GM21390 (cell line): Measurements from ENCODE around the gene SLC25A6.
"Not testable (repeated sequence)": the region's sequence is repeated elsewhere in the genome, so short reads cannot be mapped to it uniquely, and the experiment has no call there.

ENCODE experiments used
- ATAC-seq: cut with Tn5 transposase; IDR thresholded peaks from one replicate; pipeline ENCODE4 v1.9.1; 2021; ENCODE audit not compliant: unreplicated experiment

SLC25A6 gene

GRCh38 chrX:1390621-1391369 lies 1.1 kb downstream of the SLC25A6 start:
- no peak for ATAC-seq

GRCh38 chrX:1389993-1390285 lies 2.0 kb downstream of the SLC25A6 start:
- ATAC-seq, result no peak

- no peak for ATAC-seq
Measured at GRCh38 chrX:1389181-1389992, 2.5 kb downstream of the SLC25A6 start.

GRCh38 chrX:1388651-1389050 lies 3.3 kb downstream of the SLC25A6 start:
- ATAC-seq, result no peak

GRCh38 chrX:1387141-1387776 lies 4.7 kb downstream of the SLC25A6 start:
- ATAC-seq, result no peak

- no peak for ATAC-seq
Measured at GRCh38 chrX:1386338-1387127, 5.4 kb downstream of the SLC25A6 start.

GRCh38 chrX:1385253-1386223 lies 6.4 kb downstream of the SLC25A6 start:
- ATAC-seq, result no peak

- no peak for ATAC-seq
Measured at GRCh38 chrX:1384658-1385252, 7.2 kb downstream of the SLC25A6 start.

GRCh38 chrX:1380672-1381233 lies 11.2 kb downstream of the SLC25A6 start:
- ATAC-seq, result no peak

GRCh38 chrX:1378306-1378759 lies 13.6 kb downstream of the SLC25A6 start:
- no peak for ATAC-seq

- no peak for ATAC-seq
Measured at GRCh38 chrX:1368385-1368698, 23.6 kb downstream of the SLC25A6 start.

- ATAC-seq, result not testable (repeated sequence)
Measured at GRCh38 chrX:1366363-1366762, 25.6 kb downstream of the SLC25A6 start.

GRCh38 chrX:1361910-1362309 lies 30.0 kb downstream of the SLC25A6 start:
- ATAC-seq, result no peak

GRCh38 chrX:1361275-1361674 lies 30.6 kb downstream of the SLC25A6 start:
- ATAC-seq, result no peak

GRCh38 chrX:1360171-1360570 lies 31.7 kb downstream of the SLC25A6 start:
- no peak for ATAC-seq

- no peak for ATAC-seq
Measured at GRCh38 chrX:1359477-1359873, 32.4 kb downstream of the SLC25A6 start.

GRCh38 chrX:1358793-1359476 lies 33.0 kb downstream of the SLC25A6 start:
- no peak for ATAC-seq

- no peak for ATAC-seq
Measured at GRCh38 chrX:1357993-1358392, 33.9 kb downstream of the SLC25A6 start.
